Esophagus muscularis mucosa (tissue), 3 donors: ENCODE measurements around the gene HHIPL1.

Source experiments
- CTCF ChIP-seq, 3 experiments: fragments of 200-600 bp in 2 of 3; fragments of 450-650 bp in 1 of 3; sonication (generic) in 2 of 3; IDR thresholded peaks; one replicate each; pipeline ENCODE4 v1.5.1; 2017 to 2019; ENCODE audit warnings: antibody characterized with exemption in 3 of 3, mild to moderate bottlenecking in 2 of 3, moderate library complexity in 1 of 3
- POLR2AphosphoS5 ChIP-seq, 2 donors: sonication (generic); formaldehyde crosslinking; IDR thresholded peaks; one replicate each; pipeline ENCODE4 v1.6.1; 2017; ENCODE audit warnings: antibody characterized with exemption in 2 of 2

DNA sequence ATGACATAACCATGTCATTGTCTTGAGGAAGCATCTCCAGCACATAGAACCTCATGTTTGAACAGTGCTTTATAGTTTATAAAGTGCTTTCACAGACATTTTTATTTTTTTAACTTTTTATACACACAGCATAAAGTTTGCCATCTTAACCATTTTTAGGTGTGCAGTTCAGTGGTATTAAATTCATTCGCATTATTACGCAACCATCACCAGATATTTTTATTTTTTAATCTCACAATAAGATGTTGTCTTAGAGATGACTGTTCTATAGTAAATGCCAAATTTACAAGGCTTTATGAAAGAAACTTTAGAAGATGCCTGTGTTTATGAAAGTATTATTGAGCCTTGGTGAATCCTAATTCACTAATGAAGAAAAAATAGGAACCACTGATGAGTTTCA, 59.1 kb downstream of the HHIPL1 start:
- no peak for TF ChIP-seq CTCF (IDR thresholded peaks at IDR 0.05)
- TF ChIP-seq POLR2AphosphoS5 (IDR thresholded peaks at IDR 0.05) = no peak
